ENCODE data around the gene ARHGEF10L. TPM values are rescaled to one million over a fixed set of nuclear protein-coding genes. Genes with fewer than 3 reads are reported as not detected.
A peak's percentile ranks its signal among the peaks of the same experiment; 100 is the strongest.

Gene ARHGEF10L
- total RNA-seq, 1 donor from 2014 or later: 20.3 TPM

- H3K36me3 ChIP-seq: no peaks in the 10 kb centered on the region
- no peak overlapping the region for H3K4me3 Mint-ChIP-seq
Measured at GRCh38 chr1:17662296-17662695, 122.8 kb downstream of the ARHGEF10L start.

GRCh38 chr1:17662786-17663185 lies 123.3 kb downstream of the ARHGEF10L start:
- DNase-seq (ENCODE audit: low spot score): no peak
- H3K36me3 ChIP-seq: no peaks in the 10 kb centered on the region
- no peak overlapping the region for H2AFZ ChIP-seq (replicated peaks)
- Mint-ChIP-seq H3K9me3 (no peaks in the 10 kb centered on the region), H3K4me1 (peaks cover 5% of the 10 kb centered on the region), H3K27me3 (ENCODE audit: insufficient read depth, low read depth) (peaks cover 3% of the 10 kb centered on the region), H3K36me3 (peaks cover 13% of the 10 kb centered on the region), H3K27ac (no peak overlapping the region), H3K4me3 (no peak overlapping the region)
- no peak overlapping the region for H3K4me2 ChIP-seq
- H3K27ac ChIP-seq: no peak overlapping the region
- no peaks in the 10 kb centered on the region for H3K4me1 ChIP-seq
- TF ChIP-seq EZH2 (IDR thresholded peaks at IDR 0.05): no peak
- no peak for TF ChIP-seq EZH2phosphoT487 (IDR thresholded peaks at IDR 0.05)
- no peak for TF ChIP-seq CTCF (IDR thresholded peaks at IDR 0.05)
- peaks cover 5% of the 10 kb centered on the region for H3F3A ChIP-seq (ENCODE audit: low read depth)
- H4K20me1 ChIP-seq (ENCODE audit: low read depth): peaks cover 9% of the 10 kb centered on the region
- H3K9me3 ChIP-seq (ENCODE audit: low read depth): no peaks in the 10 kb centered on the region
- H3K79me2 ChIP-seq (ENCODE audit: low read depth): no peaks in the 10 kb centered on the region
- no peak overlapping the region for H3K4me3 ChIP-seq
- no peaks in the 10 kb centered on the region for H3K27me3 ChIP-seq
- no peak overlapping the region for H3K9ac ChIP-seq

More at GRCh38 chr1:17662296-17662695, 122.8 kb downstream of the ARHGEF10L start:
- DNase-seq (ENCODE audit: low spot score): no peak
- no peaks in the 10 kb centered on the region for H3K9me3 ChIP-seq (ENCODE audit: low read depth)
- peaks cover 13% of the 10 kb centered on the region for H3K36me3 Mint-ChIP-seq
- H3K4me1 Mint-ChIP-seq: peaks cover 4% of the 10 kb centered on the region
- H3K9ac ChIP-seq: no peak overlapping the region
- H2AFZ ChIP-seq (replicated peaks): no peak overlapping the region
- no peak overlapping the region for H3K27ac Mint-ChIP-seq
- peaks cover 9% of the 10 kb centered on the region for H4K20me1 ChIP-seq (ENCODE audit: low read depth)
- peaks cover 5% of the 10 kb centered on the region for H3F3A ChIP-seq (ENCODE audit: low read depth)
- no peaks in the 10 kb centered on the region for H3K79me2 ChIP-seq (ENCODE audit: low read depth)
- TF ChIP-seq EZH2phosphoT487 (IDR thresholded peaks at IDR 0.05): no peak
- no peak overlapping the region for H3K4me3 ChIP-seq
- no peak overlapping the region for H3K4me2 ChIP-seq
- no peak overlapping the region for H3K27ac ChIP-seq
- peaks cover 3% of the 10 kb centered on the region for H3K27me3 Mint-ChIP-seq (ENCODE audit: insufficient read depth, low read depth)
- no peaks in the 10 kb centered on the region for H3K4me1 ChIP-seq
- no peaks in the 10 kb centered on the region for H3K27me3 ChIP-seq
- no peaks in the 10 kb centered on the region for H3K9me3 Mint-ChIP-seq

- peak overlapping the region; percentile 42 for H3K27ac Mint-ChIP-seq
Measured at GRCh38 chr1:17663646-17664045, 124.1 kb downstream of the ARHGEF10L start.

More at GRCh38 chr1:17663646-17664045, 124.1 kb downstream of the ARHGEF10L start:
- peaks cover 9% of the 10 kb centered on the region for H4K20me1 ChIP-seq (ENCODE audit: low read depth)
- no peak overlapping the region for H3K27ac ChIP-seq
- no peak overlapping the region for H3K4me2 ChIP-seq
- no peaks in the 10 kb centered on the region for H3K79me2 ChIP-seq (ENCODE audit: low read depth)
- H3K27me3 Mint-ChIP-seq (ENCODE audit: insufficient read depth, low read depth): peaks cover 3% of the 10 kb centered on the region
- H3K4me3 ChIP-seq: no peak overlapping the region
- TF ChIP-seq EZH2 (IDR thresholded peaks at IDR 0.05) (no peak), CTCF (IDR thresholded peaks at IDR 0.05) (no peak), EZH2phosphoT487 (IDR thresholded peaks at IDR 0.05) (no peak)
- H3K36me3 ChIP-seq: no peaks in the 10 kb centered on the region
- no peak overlapping the region for H3K4me3 Mint-ChIP-seq
- no peak overlapping the region for H3K9ac ChIP-seq
- H3K9me3 Mint-ChIP-seq: no peaks in the 10 kb centered on the region
- H2AFZ ChIP-seq (replicated peaks): no peak overlapping the region
- peaks cover 12% of the 10 kb centered on the region for H3K36me3 Mint-ChIP-seq
- H3K9me3 ChIP-seq (ENCODE audit: low read depth): no peaks in the 10 kb centered on the region
- no peaks in the 10 kb centered on the region for H3K4me1 ChIP-seq
- peaks cover 5% of the 10 kb centered on the region for H3F3A ChIP-seq (ENCODE audit: low read depth)
- peaks cover 13% of the 10 kb centered on the region for H3K4me1 Mint-ChIP-seq
- no peak for DNase-seq (ENCODE audit: low spot score)
- no peaks in the 10 kb centered on the region for H3K27me3 ChIP-seq

Data from neural progenitor cell (in vitro differentiated cells).